BLaER1 (cell line): ENCODE data around the gene MNX1.

Experiments
- H3K27ac ChIP-seq: shearing (Covaris generic); formaldehyde crosslinking; 2 replicates; pipeline ENCODE4 v1.8.1; 2022
- H3K27me3 ChIP-seq: shearing (Covaris generic); formaldehyde crosslinking; 2 replicates; pipeline ENCODE4 v1.8.1; 2022
- H3K36me3 ChIP-seq: shearing (Covaris generic); formaldehyde crosslinking; 2 replicates; pipeline ENCODE4 v1.8.1; 2022
- H3K4me1 ChIP-seq: shearing (Covaris generic); formaldehyde crosslinking; 2 replicates; pipeline ENCODE4 v1.8.1; 2022
- H3K4me2 ChIP-seq: shearing (Covaris generic); formaldehyde crosslinking; 2 replicates; pipeline ENCODE4 v1.8.1; 2022
- H3K4me3 ChIP-seq: shearing (Covaris generic); formaldehyde crosslinking; 2 replicates; pipeline ENCODE4 v1.8.1; 2022
- H3K9ac ChIP-seq: shearing (Covaris generic); formaldehyde crosslinking; 2 replicates; pipeline ENCODE4 v1.8.1; 2022
- H3K9me3 ChIP-seq: shearing (Covaris generic); formaldehyde crosslinking; 2 replicates; pipeline ENCODE4 v1.8.1; 2022
- H4K20me1 ChIP-seq: shearing (Covaris generic); formaldehyde crosslinking; 2 replicates; pipeline ENCODE4 v1.8.1; 2022
- Cebpa-rat ChIP-seq: shearing (Covaris generic); IDR thresholded peaks from 2 replicates; pipeline ENCODE4 v1.8.1; 2022

The MNX1 gene

DNA sequence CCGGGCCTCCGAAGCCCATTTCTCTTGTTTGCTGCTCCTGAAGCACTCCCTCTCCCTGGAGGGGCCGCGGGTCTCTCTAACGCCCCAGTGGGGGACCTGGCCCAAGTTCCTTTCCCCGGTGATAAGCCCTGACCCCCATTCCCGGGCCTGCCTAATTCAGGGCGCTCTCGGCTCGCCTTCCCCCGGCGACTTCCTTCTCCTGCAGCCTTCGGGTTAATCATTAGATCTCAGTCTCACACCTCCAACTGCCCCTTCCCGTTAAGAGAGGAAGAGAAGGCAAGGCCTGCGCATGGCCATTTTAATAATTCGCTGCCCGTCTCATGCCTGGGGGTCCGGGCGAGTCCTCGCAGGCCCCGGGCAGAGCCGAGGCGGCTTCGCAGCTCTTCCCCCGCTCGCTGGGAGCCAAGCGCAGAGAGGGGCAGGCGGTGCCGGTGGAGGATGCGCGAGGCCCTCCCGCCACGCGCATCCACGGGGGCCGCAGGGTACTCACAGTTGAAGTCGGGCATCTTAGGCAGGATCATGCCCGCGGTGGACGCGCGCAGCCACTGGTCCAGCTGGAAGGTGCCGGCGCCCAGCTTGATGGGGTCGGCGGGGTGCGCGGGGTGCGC, 1.2 kb downstream of the MNX1 start:
- H3K27me3 ChIP-seq, result peaks cover 100% of the 10 kb centered on the region
- no peak for TF ChIP-seq Cebpa-rat
- no peak overlapping the region for H3K27ac ChIP-seq

DNA sequence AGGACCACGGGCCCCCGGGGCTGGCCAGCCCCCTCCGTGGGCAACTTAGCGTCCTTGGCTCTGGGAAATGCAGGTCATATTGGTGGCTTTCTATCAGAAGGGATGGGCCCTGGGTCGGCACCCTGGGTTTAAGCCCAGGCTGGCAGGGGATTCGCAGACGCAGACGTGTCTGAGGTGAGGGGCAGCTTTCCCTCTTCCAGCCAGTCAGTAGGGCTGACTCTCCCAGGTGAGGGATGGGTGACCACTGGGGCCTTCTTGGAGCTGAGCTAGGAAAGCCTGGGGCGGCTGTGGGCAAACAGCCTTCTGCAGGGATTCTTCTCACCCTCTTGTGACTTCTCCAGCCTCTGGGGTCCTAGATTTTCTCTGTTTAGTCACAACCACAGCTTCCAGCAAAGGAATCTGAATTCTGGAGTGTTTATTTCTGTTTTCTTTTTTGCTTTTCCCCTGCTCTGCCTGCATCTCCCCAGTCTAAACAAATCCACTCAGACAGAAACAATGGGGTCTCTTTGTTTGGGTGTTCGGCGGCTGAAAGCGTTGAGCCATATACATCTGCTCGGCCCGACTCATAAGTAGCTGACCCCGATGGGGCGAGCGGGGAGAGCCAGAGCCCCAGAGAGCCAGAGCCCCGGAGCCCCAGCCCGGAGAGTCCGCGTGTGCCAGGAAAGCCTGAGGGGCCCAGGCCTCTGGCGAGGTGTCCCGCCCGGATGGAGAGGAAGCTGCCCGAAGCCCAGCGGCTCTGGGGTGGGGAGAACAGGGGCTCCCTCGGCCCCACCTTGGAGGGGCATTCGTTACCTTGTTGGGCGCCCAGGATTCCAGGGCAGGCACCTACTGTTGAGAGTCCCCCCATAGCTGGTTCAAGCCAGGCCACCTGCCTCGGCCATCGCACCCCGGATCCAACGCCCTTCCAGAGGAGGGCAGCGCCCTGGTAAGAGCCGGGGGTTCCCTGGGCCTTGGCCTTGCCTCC, 2.0 kb downstream of the MNX1 start:
- Histone ChIP-seq H3K4me3 (no peak overlapping the region), H3K4me2 (no peak overlapping the region), H3K9ac (no peak overlapping the region), H4K20me1 (peaks cover 99% of the 10 kb centered on the region), H3K9me3 (peaks cover 45% of the 10 kb centered on the region), H3K27ac (no peak overlapping the region), H3K4me1 (peaks cover 18% of the 10 kb centered on the region), H3K27me3 (peaks cover 100% of the 10 kb centered on the region), H3K36me3 (no peaks in the 10 kb centered on the region)
- no peak for TF ChIP-seq Cebpa-rat

More for the DNA sequence above, 1.2 kb downstream of the MNX1 start:
- Histone ChIP-seq H3K9me3 (peaks cover 37% of the 10 kb centered on the region), H3K4me3 (0 out of 2 replicates have a peak overlapping the region, but pooled peaks have one; percentile 66), H3K9ac (no peak overlapping the region), H3K4me1 (peaks cover 18% of the 10 kb centered on the region), H3K36me3 (no peaks in the 10 kb centered on the region), H3K4me2 (no peak overlapping the region), H4K20me1 (peaks cover 99% of the 10 kb centered on the region)

DNA sequence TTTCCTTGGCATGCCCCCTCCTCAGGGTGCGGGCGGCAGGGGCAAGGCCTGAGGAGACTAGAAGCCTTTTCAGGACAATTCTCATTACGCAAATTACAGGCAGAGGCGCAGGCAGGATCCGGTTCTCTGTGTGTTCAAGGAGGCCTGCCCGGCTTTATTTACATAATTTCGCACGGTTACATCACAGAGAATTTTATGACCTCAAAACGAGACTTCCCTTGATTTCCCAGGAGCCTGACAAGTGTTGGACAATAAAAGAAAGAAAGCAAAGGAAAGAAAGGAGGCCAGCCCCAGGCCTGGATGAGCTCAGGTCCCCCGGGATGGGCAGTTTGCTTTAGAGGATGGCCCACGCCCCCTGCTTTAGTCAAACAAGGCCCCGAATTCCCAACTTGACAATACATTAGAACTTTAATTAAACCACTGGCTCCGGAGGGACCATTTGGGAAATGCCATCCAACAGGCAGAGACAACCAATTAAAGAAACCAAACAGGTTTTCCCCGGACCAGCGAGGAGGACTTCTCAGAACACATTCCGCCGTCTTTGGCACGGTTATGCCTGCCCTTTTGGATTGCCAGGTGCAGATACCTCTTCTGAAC, 2.9 kb downstream of the MNX1 start:
- peaks cover 100% of the 10 kb centered on the region for H3K27me3 ChIP-seq
- H3K36me3 ChIP-seq, result no peaks in the 10 kb centered on the region
- H4K20me1 ChIP-seq, result peaks cover 99% of the 10 kb centered on the region
- TF ChIP-seq Cebpa-rat, result no peak
- H3K4me1 ChIP-seq, result peaks cover 18% of the 10 kb centered on the region
- no peak overlapping the region for H3K27ac ChIP-seq
- H3K4me3 ChIP-seq, result no peak overlapping the region
- H3K4me2 ChIP-seq, result no peak overlapping the region
- H3K9ac ChIP-seq, result no peak overlapping the region
- H3K9me3 ChIP-seq, result peaks cover 52% of the 10 kb centered on the region

DNA sequence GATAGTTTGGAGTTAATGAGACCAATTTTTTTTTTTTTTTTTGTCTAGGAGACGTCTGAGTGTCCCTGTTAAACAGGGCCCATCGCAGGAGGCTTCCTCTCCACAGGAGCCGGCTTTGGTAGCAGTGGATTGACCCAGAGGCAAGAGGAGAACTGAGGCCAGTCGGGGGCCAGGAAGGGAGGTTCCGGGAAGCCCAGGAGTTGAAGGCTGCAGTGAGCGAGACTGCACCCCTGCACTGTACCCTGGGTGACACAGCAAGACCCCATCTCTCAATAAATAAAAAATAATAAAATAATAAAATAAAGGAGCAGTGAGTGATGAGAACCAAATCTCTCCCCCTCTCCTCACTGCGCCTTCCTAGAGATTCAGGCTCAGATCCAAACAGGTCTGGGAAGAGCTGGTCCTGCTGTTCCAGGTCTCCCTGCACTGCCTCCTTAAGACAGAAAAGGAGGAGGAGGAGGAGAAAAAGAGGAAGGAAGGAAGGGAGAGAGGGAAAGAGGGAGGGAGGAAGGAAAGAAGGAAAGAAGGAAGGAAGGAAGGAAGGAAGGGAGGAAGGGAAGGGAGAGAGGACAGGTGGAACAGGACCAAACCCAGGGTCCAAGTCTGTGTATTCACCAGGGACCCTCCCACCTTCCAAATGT, 3.5 kb downstream of the MNX1 start:
- Histone ChIP-seq H3K4me1 (peaks cover 18% of the 10 kb centered on the region), H3K9ac (no peak overlapping the region), H3K4me2 (no peak overlapping the region), H3K27me3 (peaks cover 100% of the 10 kb centered on the region), H3K9me3 (peaks cover 57% of the 10 kb centered on the region), H4K20me1 (peaks cover 99% of the 10 kb centered on the region), H3K4me3 (no peak overlapping the region), H3K27ac (no peak overlapping the region), H3K36me3 (no peaks in the 10 kb centered on the region)
- no peak for TF ChIP-seq Cebpa-rat

DNA sequence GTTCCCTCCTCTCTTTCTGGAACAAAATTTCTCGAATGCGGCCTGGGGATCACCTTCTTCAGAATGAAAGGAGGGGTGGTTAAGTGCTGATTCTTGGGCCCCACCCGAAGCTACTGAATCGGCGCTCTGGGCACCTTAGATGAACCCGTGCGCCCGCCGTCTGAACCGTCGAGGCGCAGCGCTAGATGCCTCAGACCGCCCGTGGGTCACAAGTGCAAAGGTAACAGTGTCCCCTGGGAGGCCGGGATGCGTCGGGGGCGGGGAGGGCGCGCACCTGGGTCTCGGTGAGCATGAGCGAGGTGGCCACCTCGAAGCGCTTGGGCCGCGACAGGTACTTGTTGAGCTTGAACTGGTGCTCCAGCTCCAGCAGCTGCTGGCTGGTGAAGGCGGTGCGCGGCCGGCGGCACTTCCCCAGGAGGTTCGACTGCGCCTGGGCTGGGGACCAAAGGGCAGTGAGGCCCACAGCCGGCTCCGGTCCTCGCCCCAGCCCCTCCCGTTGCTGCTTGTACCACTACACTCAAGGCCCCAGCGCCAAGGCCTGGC, 4.2 kb downstream of the MNX1 start:
- H3K4me2 ChIP-seq, result no peak overlapping the region
- H3K4me3 ChIP-seq, result no peak overlapping the region
- no peak overlapping the region for H3K27ac ChIP-seq
- H3K27me3 ChIP-seq, result peaks cover 100% of the 10 kb centered on the region
- H3K9me3 ChIP-seq, result peaks cover 64% of the 10 kb centered on the region
- H4K20me1 ChIP-seq, result peaks cover 99% of the 10 kb centered on the region
- H3K4me1 ChIP-seq, result peaks cover 13% of the 10 kb centered on the region
- H3K36me3 ChIP-seq, result no peaks in the 10 kb centered on the region
- H3K9ac ChIP-seq, result no peak overlapping the region
- TF ChIP-seq Cebpa-rat, result no peak

DNA sequence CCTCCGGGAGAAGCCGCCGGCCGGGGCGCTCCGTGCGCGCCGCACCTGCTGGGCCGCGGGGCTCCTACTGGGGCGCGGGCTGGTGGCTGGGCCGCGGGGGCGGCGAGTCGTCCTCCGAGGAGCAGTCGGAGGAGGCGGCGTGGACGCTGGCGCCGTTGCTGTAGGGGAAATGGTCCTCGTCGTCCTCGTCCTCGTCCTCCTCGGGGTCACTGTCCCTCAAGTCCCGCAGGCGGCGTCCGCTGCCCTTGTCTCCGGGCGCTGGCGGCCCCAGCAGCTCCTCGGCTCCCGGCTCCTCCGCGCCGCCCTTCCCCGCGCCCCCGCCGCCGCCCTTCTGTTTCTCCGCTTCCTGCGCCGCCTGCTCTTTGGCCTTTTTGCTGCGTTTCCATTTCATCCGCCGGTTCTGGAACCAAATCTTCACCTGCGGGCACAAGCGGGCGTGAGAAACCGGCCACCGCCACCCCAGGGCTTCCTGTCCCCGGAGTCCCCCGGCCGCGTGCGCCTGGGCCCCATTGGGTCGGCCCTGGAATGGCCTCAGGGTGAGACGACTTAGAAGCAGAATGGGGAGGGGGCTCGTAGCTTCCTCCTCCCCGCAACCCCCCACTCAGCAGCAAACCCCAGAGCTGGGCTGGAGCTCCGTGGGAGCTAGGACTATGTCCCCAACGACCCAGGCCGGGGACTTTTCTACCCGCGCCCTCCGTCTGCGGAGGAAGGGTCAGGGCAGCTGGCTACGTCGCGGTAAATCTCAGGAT, 4.8 kb downstream of the MNX1 start:
- no peaks in the 10 kb centered on the region for H3K36me3 ChIP-seq
- peaks cover 99% of the 10 kb centered on the region for H4K20me1 ChIP-seq
- peaks cover 100% of the 10 kb centered on the region for H3K27me3 ChIP-seq
- H3K9ac ChIP-seq, result no peak overlapping the region
- no peak overlapping the region for H3K4me3 ChIP-seq
- no peak overlapping the region for H3K4me2 ChIP-seq
- H3K9me3 ChIP-seq, result peaks cover 63% of the 10 kb centered on the region
- no peak for TF ChIP-seq Cebpa-rat
- H3K4me1 ChIP-seq, result peaks cover 7% of the 10 kb centered on the region
- no peak overlapping the region for H3K27ac ChIP-seq

DNA sequence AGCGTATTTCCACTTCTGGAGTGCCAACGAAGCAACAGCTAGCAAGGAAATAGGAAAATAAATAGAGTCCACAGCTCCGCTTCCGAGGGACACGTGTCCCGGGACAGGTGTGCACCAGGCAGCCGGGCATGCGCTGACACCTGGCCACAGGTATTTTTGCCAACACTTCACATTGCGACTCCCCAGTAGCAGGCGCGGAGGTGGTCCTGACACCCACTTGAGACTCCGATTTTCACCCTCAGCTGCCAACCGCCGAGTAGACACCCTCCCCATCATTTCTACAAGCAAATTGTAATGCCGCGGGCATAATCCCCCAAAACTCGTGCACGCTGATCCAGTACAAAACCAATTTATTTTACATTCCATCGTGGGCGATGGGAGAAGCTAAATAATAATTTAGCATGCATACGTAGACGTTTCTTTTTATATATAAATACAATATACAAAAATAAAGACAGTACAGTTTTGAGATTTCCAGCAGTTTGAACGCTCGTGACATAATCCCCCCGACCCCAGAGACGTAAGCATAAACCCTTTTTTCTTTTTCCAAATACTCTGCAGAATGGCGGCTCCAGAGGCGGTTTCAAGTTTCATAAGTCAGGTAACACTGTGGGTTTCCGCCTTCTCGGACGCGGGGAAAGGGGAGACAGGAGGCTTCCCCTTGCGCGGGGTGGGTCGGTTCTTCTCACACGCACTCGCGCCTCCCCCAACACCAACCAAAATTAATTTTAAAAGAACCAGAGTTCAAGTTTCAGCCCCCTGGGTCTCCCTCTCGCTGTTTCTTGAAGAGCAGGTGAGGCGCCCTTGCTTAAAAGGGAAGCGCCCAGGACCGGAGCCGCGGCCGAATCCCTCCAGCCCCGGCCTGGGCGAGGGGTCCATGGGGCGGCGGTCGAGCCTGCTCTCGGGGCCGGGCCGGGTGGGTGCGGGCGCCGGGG, 5.7 kb downstream of the MNX1 start:
- Histone ChIP-seq H3K4me1 (no peaks in the 10 kb centered on the region), H3K4me2 (no peak overlapping the region), H3K36me3 (no peaks in the 10 kb centered on the region), H3K9ac (no peak overlapping the region), H3K4me3 (no peak overlapping the region), H3K27me3 (peaks cover 100% of the 10 kb centered on the region), H3K9me3 (peaks cover 56% of the 10 kb centered on the region), H4K20me1 (peaks cover 93% of the 10 kb centered on the region), H3K27ac (no peak overlapping the region)
- TF ChIP-seq Cebpa-rat, result no peak
